ENCODE data around the gene SH2D7. TPM values are rescaled to one million over a fixed set of nuclear protein-coding genes. Genes with fewer than 3 reads are reported as not detected.

SH2D7 gene
- total and polyA plus RNA-seq, 7 experiments from 2014 or later, result not detected

- peaks cover 0 to 6% (median 0%) of the 10 kb centered on the region in 5 donors for H3K36me3 Mint-ChIP-seq
- intact Hi-C loops (cut with micrococcal nuclease), result no loop called here
- no peaks in the 10 kb centered on the region for H3K4me1 ChIP-seq (ENCODE audit: control insufficient read depth in 2 of 2, insufficient read depth in 2 of 2, low read length in 2 of 2)
- no peaks in the 10 kb centered on the region for H3K36me3 ChIP-seq (ENCODE audit: control insufficient read depth in 2 of 3, insufficient read depth in 3 of 3, low read length in 3 of 3)
- DNase-seq (no peak), ATAC-seq (no peak)
- peak overlapping the region in 1 of 10 donors; percentile 49 for H3K4me3 Mint-ChIP-seq
- H3K27me3 ChIP-seq (ENCODE audit: control insufficient read depth in 2 of 2, insufficient read depth in 2 of 2, low read length in 2 of 2), result no peaks in the 10 kb centered on the region
- H3K9me3 ChIP-seq (ENCODE audit: control insufficient read depth in 2 of 3, low read length in 3 of 3), result no peaks in the 10 kb centered on the region
- no peak overlapping the region for H3K4me3 ChIP-seq (ENCODE audit: low read length)
- H3K9me3 Mint-ChIP-seq, result peaks cover 0 to 3% (median 0%) of the 10 kb centered on the region in 11 donors
- H3K27me3 Mint-ChIP-seq, result peaks cover 0 to 3% (median 0%) of the 10 kb centered on the region in 5 donors
- peaks cover 0 to 39% (median 0%) of the 10 kb centered on the region in 7 donors for H3K4me1 Mint-ChIP-seq
- H3K27ac Mint-ChIP-seq, result peak overlapping the region in 1 of 9 donors; percentile 19
- no peak overlapping the region for H3K27ac ChIP-seq (ENCODE audit: low read depth, low read length)
- CTCF ChIA-PET, result interaction anchor here (0.6 to 0.8 kb wide), 2 partner anchors 126 to 147 kb away, joined by 3 to 6 read pairs; no protein-coding TSS in a partner anchor
- POLR2A ChIA-PET, result interaction anchor here (0.6 to 0.9 kb wide), 3 partner anchors 21 to 1699 kb away, joined by 3 to 4 read pairs (median 3); no protein-coding TSS in a partner anchor
These were observed 1.1 kb downstream of the SH2D7 start for GRCh38 chr15:78093242-78094020.

GRCh38 chr15:78097667-78098066 lies 5.3 kb downstream of the SH2D7 start:
- no peaks in the 10 kb centered on the region for H3K36me3 Mint-ChIP-seq
- H3K4me3 Mint-ChIP-seq, result no peak overlapping the region
- H3K36me3 ChIP-seq (ENCODE audit: control insufficient read depth in 2 of 3, insufficient read depth in 3 of 3, low read length in 3 of 3), result no peaks in the 10 kb centered on the region
- ATAC-seq (no peak), DNase-seq (no peak)
- no peak overlapping the region for H3K27ac ChIP-seq (ENCODE audit: low read depth, low read length)
- H3K4me1 Mint-ChIP-seq, result peaks cover 0 to 35% (median 3%) of the 10 kb centered on the region in 7 donors
- ChIA-PET POLR2A (interaction anchor here (0.5 to 0.7 kb wide), 2 partner anchors 18 to 64 kb away, joined by 3 read pairs; no protein-coding TSS in a partner anchor), CTCF (interaction anchor here (0.7 to 1.2 kb wide), 3 partner anchors 14 to 138 kb away, joined by 3 to 4 read pairs (median 3); no protein-coding TSS in a partner anchor)
- no peaks in the 10 kb centered on the region for H3K9me3 ChIP-seq (ENCODE audit: control insufficient read depth in 2 of 3, low read length in 3 of 3)
- H3K27me3 Mint-ChIP-seq, result peaks cover 0 to 3% (median 0%) of the 10 kb centered on the region in 5 donors
- H3K9me3 Mint-ChIP-seq, result no peaks in the 10 kb centered on the region
- peaks cover 5 to 6% of the 10 kb centered on the region in 2 donors for H3K4me1 ChIP-seq (ENCODE audit: control insufficient read depth in 2 of 2, insufficient read depth in 2 of 2, low read length in 2 of 2)
- intact Hi-C loops (cut with micrococcal nuclease), result no loop called here
- H3K27me3 ChIP-seq (ENCODE audit: control insufficient read depth in 2 of 2, insufficient read depth in 2 of 2, low read length in 2 of 2), result no peaks in the 10 kb centered on the region
- H3K4me3 ChIP-seq (ENCODE audit: low read length), result no peak overlapping the region
- peak overlapping the region in 1 of 9 donors; percentile 32 for H3K27ac Mint-ChIP-seq

GRCh38 chr15:78098131-78098755 lies 5.9 kb downstream of the SH2D7 start:
- H3K27me3 ChIP-seq (ENCODE audit: control insufficient read depth in 2 of 2, insufficient read depth in 2 of 2, low read length in 2 of 2), result no peaks in the 10 kb centered on the region
- Mint-ChIP-seq H3K9me3 (no peaks in the 10 kb centered on the region), H3K36me3 (no peaks in the 10 kb centered on the region), H3K4me3 (no peak overlapping the region), H3K4me1 (peaks cover under 1 to 36% (median 4%) of the 10 kb centered on the region in 7 donors), H3K27me3 (peaks cover 0 to 3% (median 0%) of the 10 kb centered on the region in 5 donors), H3K27ac (no peak overlapping the region)
- H3K4me3 ChIP-seq (ENCODE audit: low read length), result no peak overlapping the region
- ATAC-seq, result no peak
- no peak overlapping the region for H3K27ac ChIP-seq (ENCODE audit: low read depth, low read length)
- ChIA-PET POLR2A (interaction anchor here (0.5 kb wide), 1 partner anchor 64 kb away, joined by 3 read pairs; no protein-coding TSS in a partner anchor), CTCF (interaction anchor here (0.8 to 1.2 kb wide), 2 partner anchors 14 to 42 kb away, joined by 3 to 4 read pairs; no protein-coding TSS in a partner anchor)
- peaks cover 11 to 12% of the 10 kb centered on the region in 2 donors for H3K4me1 ChIP-seq (ENCODE audit: control insufficient read depth in 2 of 2, insufficient read depth in 2 of 2, low read length in 2 of 2)
- intact Hi-C loops (cut with micrococcal nuclease), result no loop called here
- no peaks in the 10 kb centered on the region for H3K9me3 ChIP-seq (ENCODE audit: control insufficient read depth in 2 of 3, low read length in 3 of 3)
- no peak for DNase-seq
- H3K36me3 ChIP-seq (ENCODE audit: control insufficient read depth in 2 of 3, insufficient read depth in 3 of 3, low read length in 3 of 3), result no peaks in the 10 kb centered on the region

GRCh38 chr15:78100886-78101285 lies 8.5 kb downstream of the SH2D7 start:
- peaks cover 26 to 47% (median 28%) of the 10 kb centered on the region in 7 donors for H3K4me1 Mint-ChIP-seq
- Histone ChIP-seq H3K4me3 (ENCODE audit: low read length) (no peak overlapping the region), H3K27ac (ENCODE audit: low read depth, low read length) (no peak overlapping the region), H3K27me3 (ENCODE audit: control insufficient read depth in 2 of 2, insufficient read depth in 2 of 2, low read length in 2 of 2) (no peaks in the 10 kb centered on the region), H3K36me3 (ENCODE audit: control insufficient read depth in 2 of 3, insufficient read depth in 3 of 3, low read length in 3 of 3) (no peaks in the 10 kb centered on the region), H3K9me3 (ENCODE audit: control insufficient read depth in 2 of 3, low read length in 3 of 3) (no peaks in the 10 kb centered on the region), H3K4me1 (ENCODE audit: control insufficient read depth in 2 of 2, insufficient read depth in 2 of 2, low read length in 2 of 2) (peaks cover 32 to 37% of the 10 kb centered on the region in 2 donors)
- H3K27ac Mint-ChIP-seq, result peak overlapping the region in 1 of 9 donors; percentile 51
- no peaks in the 10 kb centered on the region for H3K27me3 Mint-ChIP-seq
- DNase-seq, result no peak
- CTCF ChIA-PET, result interaction anchor here (0.8 to 1.2 kb wide), 2 partner anchors 137 to 141 kb away, joined by 3 read pairs; no protein-coding TSS in a partner anchor
- ATAC-seq, result no peak
- no peaks in the 10 kb centered on the region for H3K9me3 Mint-ChIP-seq
- H3K36me3 Mint-ChIP-seq, result no peaks in the 10 kb centered on the region
- POLR2A ChIA-PET, result no interaction called here
- intact Hi-C loops (cut with micrococcal nuclease), result loop anchor here in 1 of 2 donors (5.0 kb wide), 1 partner anchor 34 kb away; no protein-coding TSS in a partner anchor
- no peak overlapping the region for H3K4me3 Mint-ChIP-seq

- H3K27ac ChIP-seq (ENCODE audit: low read depth, low read length), result no peak overlapping the region
- intact Hi-C loops (cut with micrococcal nuclease), result loop anchor here in 1 of 2 donors (2.0 to 5.0 kb wide), 2 partner anchors 25 to 34 kb away; partner anchors contain the start of gene TBC1D2B
These were observed 9.2 kb downstream of the SH2D7 start for GRCh38 chr15:78101423-78102105.

GRCh38 chr15:78102211-78102610 lies 9.8 kb downstream of the SH2D7 start:
- H3K27ac ChIP-seq (ENCODE audit: low read depth, low read length), result no peak overlapping the region
- POLR2A ChIA-PET, result no interaction called here
- no peaks in the 10 kb centered on the region for H3K36me3 ChIP-seq (ENCODE audit: control insufficient read depth in 2 of 3, insufficient read depth in 3 of 3, low read length in 3 of 3)
- H3K27me3 ChIP-seq (ENCODE audit: control insufficient read depth in 2 of 2, insufficient read depth in 2 of 2, low read length in 2 of 2), result no peaks in the 10 kb centered on the region
- CTCF ChIA-PET, result interaction anchor here (0.9 to 1.8 kb wide), 2 partner anchors 10 to 136 kb away, joined by 3 to 5 read pairs; no protein-coding TSS in a partner anchor
- Mint-ChIP-seq H3K27ac (peak overlapping the region in 6 of 9 donors; percentile 3 to 94 (median 48)), H3K4me3 (peak overlapping the region in 1 of 10 donors; percentile 70), H3K4me1 (peaks cover 29 to 59% (median 35%) of the 10 kb centered on the region in 7 donors), H3K9me3 (no peaks in the 10 kb centered on the region), H3K27me3 (no peaks in the 10 kb centered on the region), H3K36me3 (no peaks in the 10 kb centered on the region)
- ATAC-seq, result no peak
- intact Hi-C loops (cut with micrococcal nuclease), result loop anchor here in 1 of 2 donors (2.0 to 5.0 kb wide), 2 partner anchors 25 to 35 kb away; partner anchors contain the start of gene TBC1D2B
- no peak overlapping the region for H3K4me3 ChIP-seq (ENCODE audit: low read length)
- no peaks in the 10 kb centered on the region for H3K9me3 ChIP-seq (ENCODE audit: control insufficient read depth in 2 of 3, low read length in 3 of 3)
- no peak for DNase-seq
- H3K4me1 ChIP-seq (ENCODE audit: control insufficient read depth in 2 of 2, insufficient read depth in 2 of 2, low read length in 2 of 2), result peaks cover 33 to 41% of the 10 kb centered on the region in 2 donors

More at GRCh38 chr15:78101423-78102105, 9.2 kb downstream of the SH2D7 start:
- Mint-ChIP-seq H3K4me3 (no peak overlapping the region), H3K27me3 (no peaks in the 10 kb centered on the region), H3K9me3 (no peaks in the 10 kb centered on the region), H3K27ac (peak overlapping the region in 2 of 9 donors; percentile 41 to 51), H3K4me1 (peaks cover 29 to 54% (median 32%) of the 10 kb centered on the region in 7 donors), H3K36me3 (no peaks in the 10 kb centered on the region)
- peaks cover 33 to 41% of the 10 kb centered on the region in 2 donors for H3K4me1 ChIP-seq (ENCODE audit: control insufficient read depth in 2 of 2, insufficient read depth in 2 of 2, low read length in 2 of 2)
- no peaks in the 10 kb centered on the region for H3K36me3 ChIP-seq (ENCODE audit: control insufficient read depth in 2 of 3, insufficient read depth in 3 of 3, low read length in 3 of 3)
- POLR2A ChIA-PET, result no interaction called here
- H3K27me3 ChIP-seq (ENCODE audit: control insufficient read depth in 2 of 2, insufficient read depth in 2 of 2, low read length in 2 of 2), result no peaks in the 10 kb centered on the region
- DNase-seq, result no peak
- H3K9me3 ChIP-seq (ENCODE audit: control insufficient read depth in 2 of 3, low read length in 3 of 3), result no peaks in the 10 kb centered on the region
- no peak for ATAC-seq
- H3K4me3 ChIP-seq (ENCODE audit: low read length), result no peak overlapping the region
- CTCF ChIA-PET, result interaction anchor here (0.8 to 1.2 kb wide), 2 partner anchors 137 to 140 kb away, joined by 3 read pairs; no protein-coding TSS in a partner anchor

Measured in naive thymus-derived CD4-positive, alpha-beta T cell (primary cell).